ENCODE data around the gene CEP95.

CEP95 gene

GRCh38 chr17:64491034-64491860, 15.5 kb upstream of the CEP95 start:
- no peaks in the 10 kb centered on the region for H3K9me3 ChIP-seq (ENCODE audit: control insufficient read depth, insufficient read depth, low read depth, low read length)
- H3K4me1 ChIP-seq (ENCODE audit: control insufficient read depth, insufficient read depth, low read length) = no peaks in the 10 kb centered on the region
- peaks cover 64 to 70% of the 10 kb centered on the region in 2 experiments for H3K36me3 ChIP-seq (ENCODE audit: control insufficient read depth in 2 of 2, insufficient read depth in 1 of 2, low read length in 2 of 2)
- H3K4me3 ChIP-seq (ENCODE audit: low read depth, low read length) = no peak overlapping the region
- POLR2A ChIA-PET = interaction anchor here (2.3 kb wide), 1 partner anchor 14 kb away, joined by 11 read pairs; no protein-coding TSS in a partner anchor
- no peak overlapping the region for H3K27ac ChIP-seq (ENCODE audit: extremely low read depth, low read depth, low read length)
- CTCF ChIA-PET = interaction anchor here (0.6 to 4.8 kb wide), 13 partner anchors 11 to 1932 kb away, joined by 3 to 75 read pairs (median 3); no protein-coding TSS in a partner anchor
- TF ChIP-seq ZNF654 (tag by site-specific recombination; IDR thresholded peaks at IDR 0.05; ENCODE audit: low read depth) (peak; percentile 28), ZNF561 (tag by site-specific recombination; IDR thresholded peaks at IDR 0.05; ENCODE audit: borderline replicate concordance) (no peak), ZNF664 (tag by site-specific recombination; IDR thresholded peaks at IDR 0.05) (peak; percentile 43; the same call in 1 of the 2 replicates)

- Histone ChIP-seq H3K36me3 (ENCODE audit: control insufficient read depth in 2 of 2, insufficient read depth in 1 of 2, low read length in 2 of 2) (peaks cover 57 to 66% of the 10 kb centered on the region in 2 experiments), H3K9me3 (ENCODE audit: control insufficient read depth, insufficient read depth, low read depth, low read length) (no peaks in the 10 kb centered on the region), H3K27ac (ENCODE audit: extremely low read depth, low read depth, low read length) (no peak overlapping the region), H3K4me1 (ENCODE audit: control insufficient read depth, insufficient read depth, low read length) (no peaks in the 10 kb centered on the region), H3K4me3 (ENCODE audit: low read depth, low read length) (no peak overlapping the region)
- TF ChIP-seq ZBTB10 (tag by site-specific recombination; IDR thresholded peaks at IDR 0.05) (no peak), ZNF239 (tag by site-specific recombination; IDR thresholded peaks at IDR 0.05) (no peak), ZNF221 (tag by site-specific recombination; IDR thresholded peaks at IDR 0.05; ENCODE audit: borderline replicate concordance) (no peak), ZNF707 (tag by site-specific recombination; IDR thresholded peaks at IDR 0.05) (no peak)
- ChIA-PET CTCF (interaction anchor here (0.6 to 4.8 kb wide), 8 partner anchors 13 to 103 kb away, joined by 3 to 75 read pairs (median 4); no protein-coding TSS in a partner anchor), POLR2A (interaction anchor here (0.9 to 2.3 kb wide), 2 partner anchors 13 to 35 kb away, joined by 3 to 11 read pairs; no protein-coding TSS in a partner anchor)
Observed at GRCh38 chr17:64491994-64492393, 14.8 kb upstream of the CEP95 start.

DNA sequence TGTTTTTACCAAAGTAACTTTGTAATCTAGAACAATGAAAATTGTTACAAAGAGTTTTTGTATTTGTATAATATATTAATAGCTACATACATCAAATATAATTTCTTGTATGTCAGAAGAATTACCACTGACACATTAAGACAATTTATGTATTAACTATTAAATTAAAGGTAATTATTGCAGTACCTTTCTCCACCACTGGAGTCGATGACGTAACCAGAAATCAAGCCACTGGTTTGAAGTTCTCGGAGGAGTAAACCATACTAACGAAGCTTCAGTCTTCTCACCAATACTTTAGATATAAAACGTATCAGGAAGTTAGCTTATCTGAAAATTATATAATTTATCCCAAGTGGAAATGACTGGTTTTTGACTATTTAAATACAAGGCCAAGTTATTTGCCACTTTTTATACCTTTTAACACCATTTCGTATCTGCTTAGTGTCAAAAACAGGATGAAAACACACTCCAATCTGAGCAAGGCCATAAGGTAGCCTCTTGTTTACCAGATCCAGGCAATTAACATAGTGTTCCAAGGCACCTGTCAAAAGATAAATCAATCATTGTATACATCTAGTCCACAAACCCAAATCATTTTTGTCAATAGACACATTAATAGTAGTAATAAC, 14.2 kb upstream of the CEP95 start:
- H3K27ac ChIP-seq (ENCODE audit: extremely low read depth, low read depth, low read length) = no peak overlapping the region
- ChIA-PET CTCF (interaction anchor here (0.6 to 4.8 kb wide), 8 partner anchors 12 to 636 kb away, joined by 3 to 75 read pairs (median 4); no protein-coding TSS in a partner anchor), POLR2A (interaction anchor here (0.6 to 2.3 kb wide), 5 partner anchors 13 to 74 kb away, joined by 3 to 11 read pairs (median 3); no protein-coding TSS in a partner anchor)
- no peak for TF ChIP-seq ZBTB7A (tag by site-specific recombination; IDR thresholded peaks at IDR 0.05; ENCODE audit: low read depth)
- TF ChIP-seq, protein P1, sequence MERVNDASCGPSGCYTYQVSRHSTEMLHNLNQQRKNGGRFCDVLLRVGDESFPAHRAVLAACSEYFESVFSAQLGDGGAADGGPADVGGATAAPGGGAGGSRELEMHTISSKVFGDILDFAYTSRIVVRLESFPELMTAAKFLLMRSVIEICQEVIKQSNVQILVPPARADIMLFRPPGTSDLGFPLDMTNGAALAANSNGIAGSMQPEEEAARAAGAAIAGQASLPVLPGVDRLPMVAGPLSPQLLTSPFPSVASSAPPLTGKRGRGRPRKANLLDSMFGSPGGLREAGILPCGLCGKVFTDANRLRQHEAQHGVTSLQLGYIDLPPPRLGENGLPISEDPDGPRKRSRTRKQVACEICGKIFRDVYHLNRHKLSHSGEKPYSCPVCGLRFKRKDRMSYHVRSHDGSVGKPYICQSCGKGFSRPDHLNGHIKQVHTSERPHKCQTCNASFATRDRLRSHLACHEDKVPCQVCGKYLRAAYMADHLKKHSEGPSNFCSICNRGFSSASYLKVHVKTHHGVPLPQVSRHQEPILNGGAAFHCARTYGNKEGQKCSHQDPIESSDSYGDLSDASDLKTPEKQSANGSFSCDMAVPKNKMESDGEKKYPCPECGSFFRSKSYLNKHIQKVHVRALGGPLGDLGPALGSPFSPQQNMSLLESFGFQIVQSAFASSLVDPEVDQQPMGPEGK (tag by site-specific recombination; IDR thresholded peaks at IDR 0.05) = no peak
- TF ChIP-seq GLIS1 (tag by site-specific recombination; IDR thresholded peaks at IDR 0.05) = no peak
- no peak for TF ChIP-seq ZNF555 (tag by site-specific recombination; conservative IDR thresholded peaks at IDR 0.05)
- TF ChIP-seq ZNF37A (tag by site-specific recombination; IDR thresholded peaks at IDR 0.05) = no peak
- TF ChIP-seq, protein P2, sequence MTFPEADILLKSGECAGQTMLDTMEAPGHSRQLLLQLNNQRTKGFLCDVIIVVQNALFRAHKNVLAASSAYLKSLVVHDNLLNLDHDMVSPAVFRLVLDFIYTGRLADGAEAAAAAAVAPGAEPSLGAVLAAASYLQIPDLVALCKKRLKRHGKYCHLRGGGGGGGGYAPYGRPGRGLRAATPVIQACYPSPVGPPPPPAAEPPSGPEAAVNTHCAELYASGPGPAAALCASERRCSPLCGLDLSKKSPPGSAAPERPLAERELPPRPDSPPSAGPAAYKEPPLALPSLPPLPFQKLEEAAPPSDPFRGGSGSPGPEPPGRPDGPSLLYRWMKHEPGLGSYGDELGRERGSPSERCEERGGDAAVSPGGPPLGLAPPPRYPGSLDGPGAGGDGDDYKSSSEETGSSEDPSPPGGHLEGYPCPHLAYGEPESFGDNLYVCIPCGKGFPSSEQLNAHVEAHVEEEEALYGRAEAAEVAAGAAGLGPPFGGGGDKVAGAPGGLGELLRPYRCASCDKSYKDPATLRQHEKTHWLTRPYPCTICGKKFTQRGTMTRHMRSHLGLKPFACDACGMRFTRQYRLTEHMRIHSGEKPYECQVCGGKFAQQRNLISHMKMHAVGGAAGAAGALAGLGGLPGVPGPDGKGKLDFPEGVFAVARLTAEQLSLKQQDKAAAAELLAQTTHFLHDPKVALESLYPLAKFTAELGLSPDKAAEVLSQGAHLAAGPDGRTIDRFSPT (tag by site-specific recombination; IDR thresholded peaks at IDR 0.05) = no peak
- TF ChIP-seq GLI4 (tag by site-specific recombination; IDR thresholded peaks at IDR 0.05) = no peak
- no peak for TF ChIP-seq ZNF513 (tag by site-specific recombination; IDR thresholded peaks at IDR 0.05)
- TF ChIP-seq ZNF23 (tag by site-specific recombination; IDR thresholded peaks at IDR 0.05; ENCODE audit: borderline replicate concordance) = no peak
- TF ChIP-seq ZNF324 (tag by site-specific recombination; IDR thresholded peaks at IDR 0.05) = no peak
- no peak overlapping the region for H3K4me3 ChIP-seq (ENCODE audit: low read depth, low read length)
- peaks cover 51 to 61% of the 10 kb centered on the region in 2 experiments for H3K36me3 ChIP-seq (ENCODE audit: control insufficient read depth in 2 of 2, insufficient read depth in 1 of 2, low read length in 2 of 2)
- no peaks in the 10 kb centered on the region for H3K4me1 ChIP-seq (ENCODE audit: control insufficient read depth, insufficient read depth, low read length)
- no peaks in the 10 kb centered on the region for H3K9me3 ChIP-seq (ENCODE audit: control insufficient read depth, insufficient read depth, low read depth, low read length)
